Endodermal cell (in vitro differentiated cells): ENCODE data around the gene MFSD6L. TPM values are rescaled to one million over a fixed set of nuclear protein-coding genes. Genes with fewer than 3 reads are reported as not detected.

ENCODE experiments used
- DNase-seq: peaks from one replicate; pipeline ENCODE4 v3.0.0-alpha.2; 2017
- H3K27ac ChIP-seq: 2 replicates; pipeline ENCODE4 v1.5.1; 2013; ENCODE audit warnings: mild to moderate bottlenecking, low read depth, low read length, moderate library complexity
- H3K27me3 ChIP-seq: 2 replicates; pipeline ENCODE4 v1.6.1; 2013; ENCODE audit warnings: mild to moderate bottlenecking, low read length, moderate library complexity; ENCODE audit not compliant: insufficient read depth, control insufficient read depth, poor library complexity, severe bottlenecking
- H3K36me3 ChIP-seq: 2 replicates; pipeline ENCODE4 v1.7.0; 2013; ENCODE audit warnings: mild to moderate bottlenecking, low read length, moderate library complexity; ENCODE audit not compliant: control insufficient read depth, insufficient read depth
- H3K4me1 ChIP-seq: one replicate; pipeline ENCODE4 v1.7.0; 2013; ENCODE audit warnings: low read length; ENCODE audit not compliant: control insufficient read depth, insufficient read depth
- H3K4me3 ChIP-seq: 2 replicates; pipeline ENCODE4 v1.5.1; 2013; ENCODE audit warnings: mild to moderate bottlenecking, low read length, moderate library complexity
- H3K9ac ChIP-seq: 2 replicates; pipeline ENCODE4 v1.6.1; 2013; ENCODE audit warnings: mild to moderate bottlenecking, low read length, moderate library complexity; ENCODE audit not compliant: poor library complexity, severe bottlenecking; ENCODE audit errors: extremely low read depth
- H3K9me3 ChIP-seq: 2 replicates; pipeline ENCODE4 v1.6.1; 2013; ENCODE audit warnings: mild to moderate bottlenecking, low read length, moderate library complexity; ENCODE audit not compliant: control insufficient read depth
- H3K27ac Mint-ChIP-seq: 2 replicates; pipeline ENCODE4 v1.8.0; 2020; ENCODE audit warnings: mixed read lengths
- H3K27me3 Mint-ChIP-seq: 2 replicates; pipeline ENCODE4 v1.8.0; 2021; ENCODE audit warnings: mild to moderate bottlenecking, mixed read lengths; ENCODE audit not compliant: insufficient read depth
- H3K36me3 Mint-ChIP-seq: 2 replicates; pipeline ENCODE4 v1.8.0; 2020; ENCODE audit warnings: low read depth, mixed read lengths
- H3K4me1 Mint-ChIP-seq: 2 replicates; pipeline ENCODE4 v1.8.0; 2020; ENCODE audit warnings: mixed read lengths
- H3K4me3 Mint-ChIP-seq: 2 replicates; pipeline ENCODE4 v1.8.0; 2020; ENCODE audit warnings: mild to moderate bottlenecking, moderate library complexity, mixed read lengths
- H3K9me3 Mint-ChIP-seq: 2 replicates; pipeline ENCODE4 v1.8.0; 2020; ENCODE audit warnings: mild to moderate bottlenecking, mixed read lengths
- CTCF ChIP-seq: fragments of 200-600 bp; sonication (generic); conservative IDR thresholded peaks from 2 replicates; pipeline ENCODE4 v1.5.0; 2021; ENCODE audit warnings: antibody characterized with exemption, mild to moderate bottlenecking
- WGBS, 2 experiments: methylation state at CpG; one replicate each; pipeline versions ENCODE4 v1.1.5 to v1.1.7; 2013; ENCODE audit warnings: missing lambda C conversion rate in 2 of 2, mixed read lengths in 1 of 2; ENCODE audit not compliant: insufficient coverage in 1 of 2, insufficient read length in 1 of 2; 5-methylcytosine and 5-hydroxymethylcytosine counted together
- total RNA-seq, 2 donors: library from RNA; stranded (reverse); fragmentation: NEBNext Ultra II Directional in 1 of 2; extraction: Animal tissue kit (Norgen Biotek cat#: 25700) in 1 of 2; gene quantifications; 2 replicates in 1 of 2; 3 replicates in 1 of 2; pipeline ENCODE4 v1.2.1, GENCODE V29; 2021

Gene MFSD6L
- total RNA-seq, 2 donors from 2014 or later: 3.3 to 5.1 TPM

- no peaks in the 10 kb centered on the region for H3K9me3 ChIP-seq
- no peak overlapping the region for H3K27ac Mint-ChIP-seq
- no peak overlapping the region for H3K9ac ChIP-seq
- no peak overlapping the region for H3K27ac ChIP-seq
- peaks cover 3% of the 10 kb centered on the region for H3K36me3 Mint-ChIP-seq
- TF ChIP-seq CTCF: peak; percentile 92
- H3K9me3 Mint-ChIP-seq: no peaks in the 10 kb centered on the region
- H3K27me3 Mint-ChIP-seq: no peaks in the 10 kb centered on the region
- H3K36me3 ChIP-seq: no peaks in the 10 kb centered on the region
- WGBS, 2 experiments: 77 to 86% methylated on average over 19 to 33 of the region's 33 CpGs
- DNase-seq: peak; percentile 97
- H3K4me3 Mint-ChIP-seq: no peak overlapping the region
- H3K4me1 ChIP-seq: no peaks in the 10 kb centered on the region
- H3K4me1 Mint-ChIP-seq: peaks cover 7% of the 10 kb centered on the region
- no peaks in the 10 kb centered on the region for H3K27me3 ChIP-seq
- no peak overlapping the region for H3K4me3 ChIP-seq
Observed at GRCh38 chr17:8832711-8833352, 33.7 kb upstream of the MFSD6L start.

- no peak overlapping the region for H3K9ac ChIP-seq
- H3K27me3 ChIP-seq: no peaks in the 10 kb centered on the region
- 94 to 100% methylated on average over 6 to 7 of the region's 7 CpGs for WGBS, 2 experiments
- Mint-ChIP-seq H3K27me3 (no peaks in the 10 kb centered on the region), H3K4me1 (peaks cover 1% of the 10 kb centered on the region), H3K27ac (no peak overlapping the region), H3K4me3 (no peak overlapping the region), H3K9me3 (no peaks in the 10 kb centered on the region), H3K36me3 (peaks cover 3% of the 10 kb centered on the region)
- no peak overlapping the region for H3K27ac ChIP-seq
- H3K9me3 ChIP-seq: no peaks in the 10 kb centered on the region
- TF ChIP-seq CTCF: no peak
- H3K4me3 ChIP-seq: no peak overlapping the region
- no peaks in the 10 kb centered on the region for H3K4me1 ChIP-seq
- no peaks in the 10 kb centered on the region for H3K36me3 ChIP-seq
- DNase-seq: peak; percentile 39
Observed at GRCh38 chr17:8831234-8831849, 32.2 kb upstream of the MFSD6L start.

GRCh38 chr17:8830141-8830540 lies 31.0 kb upstream of the MFSD6L start:
- Mint-ChIP-seq H3K4me1 (peaks cover 1% of the 10 kb centered on the region), H3K9me3 (no peaks in the 10 kb centered on the region), H3K27me3 (no peaks in the 10 kb centered on the region), H3K4me3 (no peak overlapping the region), H3K27ac (no peak overlapping the region), H3K36me3 (peaks cover 3% of the 10 kb centered on the region)
- H3K9ac ChIP-seq: no peak overlapping the region
- H3K9me3 ChIP-seq: no peaks in the 10 kb centered on the region
- H3K27ac ChIP-seq: no peak overlapping the region
- H3K27me3 ChIP-seq: no peaks in the 10 kb centered on the region
- H3K36me3 ChIP-seq: no peaks in the 10 kb centered on the region
- 93 to 94% methylated on average over 9 to 10 of the region's 10 CpGs for WGBS, 2 experiments
- no peak overlapping the region for H3K4me3 ChIP-seq
- H3K4me1 ChIP-seq: no peaks in the 10 kb centered on the region
- TF ChIP-seq CTCF: no peak
- peak; percentile 45 for DNase-seq
